ENCODE results near the gene TALDO1. TPM values are rescaled to one million over a fixed set of nuclear protein-coding genes. Genes with fewer than 3 reads are reported as not detected.

Gene TALDO1
- total and polyA plus RNA-seq, 2 experiments from 2014 or later, result 137 to 161 TPM

DNA sequence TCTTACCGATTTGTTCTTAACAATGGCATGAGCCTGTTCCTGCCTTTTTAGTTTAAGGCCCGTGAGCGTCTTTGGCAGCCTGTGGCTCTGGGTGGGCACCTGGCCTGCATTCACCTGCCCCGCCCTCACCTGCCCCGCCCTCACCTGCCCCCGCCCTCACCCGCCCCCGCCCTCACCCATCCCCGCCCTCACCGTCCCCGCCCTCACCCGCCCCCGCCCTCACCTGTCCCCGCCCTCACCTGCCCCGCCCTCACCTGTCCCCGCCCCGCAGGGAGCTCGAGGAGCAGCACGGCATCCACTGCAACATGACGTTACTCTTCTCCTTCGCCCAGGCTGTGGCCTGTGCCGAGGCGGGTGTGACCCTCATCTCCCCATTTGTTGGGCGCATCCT is 15.8 kb downstream of the TALDO1 start:
- Histone ChIP-seq H3K27me3 (no peaks in the 10 kb centered on the region), H3K27ac (no peak overlapping the region), H3K4me2 (no peak overlapping the region), H3K36me3 (replicated peaks; ENCODE audit: insufficient read depth, low read depth) (no peaks in the 10 kb centered on the region), H3K9me3 (ENCODE audit: low read depth) (no peaks in the 10 kb centered on the region), H3K79me2 (no peaks in the 10 kb centered on the region), H4K20me1 (ENCODE audit: insufficient read depth, poor library complexity, severe bottlenecking) (peaks cover 3% of the 10 kb centered on the region), H2AFZ (no peak overlapping the region), H3K4me3 (no peak overlapping the region), H3K4me1 (ENCODE audit: insufficient read depth) (peaks cover 8% of the 10 kb centered on the region), H3K9me2 (replicated peaks; ENCODE audit: insufficient read depth) (no peaks in the 10 kb centered on the region)
- TF ChIP-seq, protein P1, sequence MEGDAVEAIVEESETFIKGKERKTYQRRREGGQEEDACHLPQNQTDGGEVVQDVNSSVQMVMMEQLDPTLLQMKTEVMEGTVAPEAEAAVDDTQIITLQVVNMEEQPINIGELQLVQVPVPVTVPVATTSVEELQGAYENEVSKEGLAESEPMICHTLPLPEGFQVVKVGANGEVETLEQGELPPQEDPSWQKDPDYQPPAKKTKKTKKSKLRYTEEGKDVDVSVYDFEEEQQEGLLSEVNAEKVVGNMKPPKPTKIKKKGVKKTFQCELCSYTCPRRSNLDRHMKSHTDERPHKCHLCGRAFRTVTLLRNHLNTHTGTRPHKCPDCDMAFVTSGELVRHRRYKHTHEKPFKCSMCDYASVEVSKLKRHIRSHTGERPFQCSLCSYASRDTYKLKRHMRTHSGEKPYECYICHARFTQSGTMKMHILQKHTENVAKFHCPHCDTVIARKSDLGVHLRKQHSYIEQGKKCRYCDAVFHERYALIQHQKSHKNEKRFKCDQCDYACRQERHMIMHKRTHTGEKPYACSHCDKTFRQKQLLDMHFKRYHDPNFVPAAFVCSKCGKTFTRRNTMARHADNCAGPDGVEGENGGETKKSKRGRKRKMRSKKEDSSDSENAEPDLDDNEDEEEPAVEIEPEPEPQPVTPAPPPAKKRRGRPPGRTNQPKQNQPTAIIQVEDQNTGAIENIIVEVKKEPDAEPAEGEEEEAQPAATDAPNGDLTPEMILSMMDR (IDR thresholded peaks at IDR 0.05; ENCODE audit: poor library complexity), result no peak
- TF ChIP-seq EZH2 (IDR thresholded peaks at IDR 0.05; ENCODE audit: borderline replicate concordance) (no peak), EZH2phosphoT487 (IDR thresholded peaks at IDR 0.05; ENCODE audit: low read depth, severe bottlenecking, unreplicated experiment) (no peak)
- 54% methylated on average over 10 of the region's 24 CpGs for WGBS (ENCODE audit: low lambda C conversion rate, missing lambda C conversion rate)
- peak; percentile 47 for DNase-seq (ENCODE audit: low spot score)

DNA sequence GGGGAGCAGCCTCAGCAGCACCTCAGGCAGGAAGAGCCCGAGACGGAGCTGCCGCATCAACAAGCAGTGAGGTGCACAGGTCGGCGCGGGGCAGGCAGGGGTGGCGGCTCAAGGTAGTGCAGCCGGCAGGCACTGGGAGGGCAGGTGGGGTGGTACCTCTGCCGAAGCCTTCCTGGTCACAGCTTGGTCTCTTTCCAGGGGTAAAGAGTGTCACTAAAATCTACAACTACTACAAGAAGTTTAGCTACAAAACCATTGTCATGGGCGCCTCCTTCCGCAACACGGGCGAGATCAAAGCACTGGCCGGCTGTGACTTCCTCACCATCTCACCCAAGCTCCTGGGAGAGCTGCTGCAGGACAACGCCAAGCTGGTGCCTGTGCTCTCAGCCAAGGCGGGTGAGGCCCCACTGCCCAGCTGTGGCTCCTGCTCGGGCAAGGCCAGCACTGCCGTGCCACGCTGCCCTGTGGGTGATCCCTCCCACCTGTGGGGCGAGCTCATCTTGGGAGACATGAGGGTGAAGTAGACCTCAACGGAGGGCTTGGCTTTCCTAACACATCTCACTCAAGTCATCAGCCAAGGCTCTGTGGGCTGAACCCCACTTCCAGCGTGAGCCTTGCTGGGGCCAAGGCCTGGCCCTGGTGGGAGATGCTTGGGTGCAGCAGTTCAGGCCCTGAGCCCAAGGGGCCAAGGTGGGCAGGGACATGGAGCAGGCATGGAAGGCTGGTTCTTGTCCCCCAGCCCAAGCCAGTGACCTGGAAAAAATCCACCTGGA is 16.5 kb downstream of the TALDO1 start:
- no peaks in the 10 kb centered on the region for H3K9me2 ChIP-seq (replicated peaks; ENCODE audit: insufficient read depth)
- TF ChIP-seq EZH2 (IDR thresholded peaks at IDR 0.05; ENCODE audit: borderline replicate concordance), result no peak
- TF ChIP-seq EZH2phosphoT487 (IDR thresholded peaks at IDR 0.05; ENCODE audit: low read depth, severe bottlenecking, unreplicated experiment), result no peak
- no peak overlapping the region for H3K4me2 ChIP-seq
- no peaks in the 10 kb centered on the region for H3K36me3 ChIP-seq (replicated peaks; ENCODE audit: insufficient read depth, low read depth)
- no peaks in the 10 kb centered on the region for H3K79me2 ChIP-seq
- peaks cover 3% of the 10 kb centered on the region for H4K20me1 ChIP-seq (ENCODE audit: insufficient read depth, poor library complexity, severe bottlenecking)
- H3K4me1 ChIP-seq (ENCODE audit: insufficient read depth), result peaks cover 8% of the 10 kb centered on the region
- no peak overlapping the region for H3K27ac ChIP-seq
- WGBS (ENCODE audit: low lambda C conversion rate, missing lambda C conversion rate), result 91% methylated on average over 22 of the region's 22 CpGs
- H3K9me3 ChIP-seq (ENCODE audit: low read depth), result no peaks in the 10 kb centered on the region
- H3K4me3 ChIP-seq, result no peak overlapping the region
- no peak overlapping the region for H2AFZ ChIP-seq
- DNase-seq (ENCODE audit: low spot score), result no peak
- H3K27me3 ChIP-seq, result no peaks in the 10 kb centered on the region

DNA sequence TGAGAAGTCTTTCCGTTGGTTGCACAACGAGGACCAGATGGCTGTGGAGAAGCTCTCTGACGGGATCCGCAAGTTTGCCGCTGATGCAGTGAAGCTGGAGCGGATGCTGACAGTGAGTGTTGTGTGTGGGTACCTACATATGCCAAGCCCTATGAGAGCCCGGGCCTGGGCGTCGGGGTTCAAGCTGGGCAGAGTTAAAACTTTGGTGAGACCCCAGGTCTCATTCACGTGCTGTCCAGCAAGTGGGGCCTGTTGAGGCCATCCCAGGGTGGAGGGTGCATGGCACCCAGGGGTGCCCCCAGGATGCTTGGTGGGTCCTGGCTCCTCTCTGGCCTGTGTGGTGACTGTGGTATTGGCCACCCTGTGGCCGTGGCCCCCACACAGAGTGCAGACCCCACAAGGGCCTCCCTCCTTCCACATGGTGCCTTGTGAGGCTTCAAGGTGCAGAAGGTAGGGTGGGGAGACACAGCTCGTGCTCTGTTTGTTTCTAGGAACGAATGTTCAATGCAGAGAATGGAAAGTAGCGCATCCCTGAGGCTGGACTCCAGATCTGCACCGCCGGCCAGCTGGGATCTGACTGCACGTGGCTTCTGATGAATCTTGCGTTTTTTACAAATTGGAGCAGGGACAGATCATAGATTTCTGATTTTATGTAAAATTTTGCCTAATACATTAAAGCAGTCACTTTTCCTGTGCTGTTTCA is 17.2 kb downstream of the TALDO1 start:
- H3K79me2 ChIP-seq, result no peaks in the 10 kb centered on the region
- WGBS (ENCODE audit: low lambda C conversion rate, missing lambda C conversion rate), result 93% methylated on average over 18 of the region's 18 CpGs
- no peaks in the 10 kb centered on the region for H3K9me2 ChIP-seq (replicated peaks; ENCODE audit: insufficient read depth)
- peaks cover 8% of the 10 kb centered on the region for H3K4me1 ChIP-seq (ENCODE audit: insufficient read depth)
- no peak overlapping the region for H3K27ac ChIP-seq
- no peaks in the 10 kb centered on the region for H3K36me3 ChIP-seq (replicated peaks; ENCODE audit: insufficient read depth, low read depth)
- DNase-seq (ENCODE audit: low spot score), result no peak
- no peaks in the 10 kb centered on the region for H3K9me3 ChIP-seq (ENCODE audit: low read depth)
- no peak overlapping the region for H3K4me2 ChIP-seq
- TF ChIP-seq EZH2 (IDR thresholded peaks at IDR 0.05; ENCODE audit: borderline replicate concordance), result no peak
- TF ChIP-seq, protein P1 (IDR thresholded peaks at IDR 0.05; ENCODE audit: poor library complexity), result no peak
- no peak for TF ChIP-seq EZH2phosphoT487 (IDR thresholded peaks at IDR 0.05; ENCODE audit: low read depth, severe bottlenecking, unreplicated experiment)
- H2AFZ ChIP-seq, result no peak overlapping the region
- H4K20me1 ChIP-seq (ENCODE audit: insufficient read depth, poor library complexity, severe bottlenecking), result peaks cover 3% of the 10 kb centered on the region
- no peaks in the 10 kb centered on the region for H3K27me3 ChIP-seq
- no peak overlapping the region for H3K4me3 ChIP-seq
